ENCODE results near the gene HOXD11. TPM values are rescaled to one million over a fixed set of nuclear protein-coding genes. Genes with fewer than 3 reads are reported as not detected.

Gene HOXD11
- total and polyA plus RNA-seq, 2 experiments from 2014 or later: 28.4 to 30.0 TPM

DNA sequence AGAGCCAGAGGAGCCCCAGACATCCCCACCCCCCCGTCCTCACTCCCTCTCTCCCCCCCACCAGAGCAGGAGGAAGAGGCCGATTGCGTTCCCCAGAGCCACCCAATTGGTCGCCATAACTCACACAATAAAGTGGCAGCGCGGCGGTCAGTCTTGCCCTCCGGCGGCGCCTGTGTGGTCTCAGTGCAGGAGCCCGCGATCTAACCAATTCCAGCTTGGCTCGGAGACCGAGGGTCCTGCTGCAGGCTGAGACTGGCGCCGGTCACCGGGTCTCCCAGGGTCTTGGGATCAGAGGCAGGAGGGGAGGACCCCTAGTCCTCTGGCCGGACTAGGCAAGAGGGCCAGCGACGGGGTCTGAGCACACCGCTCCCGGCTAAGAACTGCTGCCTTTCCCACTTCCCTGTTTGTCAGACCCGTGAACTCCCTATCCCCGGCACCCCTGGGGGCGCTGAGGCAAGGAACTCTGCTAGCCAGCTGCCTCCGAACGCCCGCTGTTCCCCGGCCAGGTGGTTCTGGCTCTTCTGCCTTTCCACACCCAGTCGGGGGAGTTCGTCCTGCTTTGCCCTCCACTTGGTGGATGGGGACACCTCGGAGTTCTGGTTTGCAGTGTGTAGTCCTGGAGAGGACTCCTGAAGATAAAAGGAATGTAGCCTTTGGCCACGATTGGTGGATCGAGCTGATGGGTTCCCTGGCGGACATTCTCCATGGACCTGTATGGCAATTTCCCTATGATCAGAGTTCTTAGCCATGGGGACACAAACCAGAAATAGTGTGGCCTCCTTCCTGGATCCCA, 8.5 kb upstream of the HOXD11 start:
- Histone ChIP-seq H4K20me1 (ENCODE audit: insufficient read depth) (no peaks in the 10 kb centered on the region), H3K79me2 (ENCODE audit: insufficient read depth) (peaks cover 31% of the 10 kb centered on the region), H3K9ac (peak overlapping the region; percentile 79), H3F3A (ENCODE audit: insufficient read depth) (peaks cover 25% of the 10 kb centered on the region), H3K27ac (no peak overlapping the region), H3K27me3 (replicated peaks; ENCODE audit: insufficient read depth) (no peaks in the 10 kb centered on the region), H3K36me3 (ENCODE audit: low read depth) (no peaks in the 10 kb centered on the region), H3K4me1 (ENCODE audit: insufficient read depth) (peaks cover 14% of the 10 kb centered on the region), H2AFZ (peak overlapping the region; percentile 97), H3K4me3 (peak overlapping the region; percentile 79), H3K9me2 (ENCODE audit: insufficient read depth) (no peaks in the 10 kb centered on the region), H3K4me2 (ENCODE audit: unreplicated experiment) (peak overlapping the region; percentile 100), H3K9me3 (ENCODE audit: low read depth) (no peaks in the 10 kb centered on the region)
- WGBS, 2 experiments (ENCODE audit: low coverage in 1 of 2, low lambda C conversion rate in 2 of 2, missing lambda C conversion rate in 2 of 2): 39 to 40% methylated on average over 31 to 35 of the region's 35 CpGs
- in situ Hi-C loops (cut with MboI): no loop called here
- TF ChIP-seq EZH2 (IDR thresholded peaks at IDR 0.05; ENCODE audit: insufficient read depth, poor library complexity, severe bottlenecking) (no peak), EZH2phosphoT487 (IDR thresholded peaks at IDR 0.05; ENCODE audit: insufficient read depth, low read depth) (no peak)
- peak; percentile 53 for DNase-seq

DNA sequence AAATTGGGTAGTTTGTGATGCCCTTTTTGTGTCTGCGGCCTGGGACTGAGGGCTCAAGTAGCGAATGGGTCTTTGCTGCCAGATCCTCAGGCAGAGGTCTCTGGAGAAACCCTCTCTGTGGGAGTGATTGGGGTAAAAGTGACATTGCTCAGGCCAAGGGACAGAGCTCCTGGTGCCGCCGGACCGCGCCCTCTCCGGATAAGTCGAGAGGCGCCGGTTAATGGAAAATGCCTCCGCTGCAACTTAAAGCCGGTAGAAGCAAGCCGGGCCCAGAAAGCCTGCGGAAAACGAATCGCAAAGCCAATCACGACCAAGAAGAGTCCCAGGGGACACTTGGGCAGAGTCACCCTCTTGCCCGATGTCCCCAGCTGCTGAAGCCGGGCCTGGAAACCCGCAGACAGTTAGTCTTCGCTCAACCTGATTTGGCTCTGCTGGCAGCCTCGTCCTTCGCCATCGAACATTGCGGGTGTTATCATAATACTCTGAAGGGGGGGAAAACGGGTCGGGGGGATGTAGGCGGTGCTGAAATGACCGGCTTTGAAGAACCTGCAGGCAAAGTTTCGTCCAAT, 7.8 kb upstream of the HOXD11 start:
- Histone ChIP-seq H3K9me3 (ENCODE audit: low read depth) (no peaks in the 10 kb centered on the region), H2AFZ (no peak overlapping the region), H3K79me2 (ENCODE audit: insufficient read depth) (peaks cover 33% of the 10 kb centered on the region), H3K27me3 (replicated peaks; ENCODE audit: insufficient read depth) (no peaks in the 10 kb centered on the region), H3K27ac (no peak overlapping the region), H3K4me2 (ENCODE audit: unreplicated experiment) (no peak overlapping the region), H3K9ac (no peak overlapping the region), H3F3A (ENCODE audit: insufficient read depth) (peaks cover 26% of the 10 kb centered on the region), H3K4me1 (ENCODE audit: insufficient read depth) (peaks cover 8% of the 10 kb centered on the region), H3K4me3 (no peak overlapping the region), H3K36me3 (ENCODE audit: low read depth) (no peaks in the 10 kb centered on the region), H4K20me1 (ENCODE audit: insufficient read depth) (no peaks in the 10 kb centered on the region), H3K9me2 (ENCODE audit: insufficient read depth) (no peaks in the 10 kb centered on the region)
- no peak for TF ChIP-seq EZH2 (IDR thresholded peaks at IDR 0.05; ENCODE audit: insufficient read depth, poor library complexity, severe bottlenecking)
- TF ChIP-seq EZH2phosphoT487 (IDR thresholded peaks at IDR 0.05; ENCODE audit: insufficient read depth, low read depth): no peak
- 93 to 94% methylated on average over 30 of the region's 30 CpGs for WGBS, 2 experiments (ENCODE audit: low coverage in 1 of 2, low lambda C conversion rate in 2 of 2, missing lambda C conversion rate in 2 of 2)
- in situ Hi-C loops (cut with MboI): no loop called here
- no peak for DNase-seq

DNA sequence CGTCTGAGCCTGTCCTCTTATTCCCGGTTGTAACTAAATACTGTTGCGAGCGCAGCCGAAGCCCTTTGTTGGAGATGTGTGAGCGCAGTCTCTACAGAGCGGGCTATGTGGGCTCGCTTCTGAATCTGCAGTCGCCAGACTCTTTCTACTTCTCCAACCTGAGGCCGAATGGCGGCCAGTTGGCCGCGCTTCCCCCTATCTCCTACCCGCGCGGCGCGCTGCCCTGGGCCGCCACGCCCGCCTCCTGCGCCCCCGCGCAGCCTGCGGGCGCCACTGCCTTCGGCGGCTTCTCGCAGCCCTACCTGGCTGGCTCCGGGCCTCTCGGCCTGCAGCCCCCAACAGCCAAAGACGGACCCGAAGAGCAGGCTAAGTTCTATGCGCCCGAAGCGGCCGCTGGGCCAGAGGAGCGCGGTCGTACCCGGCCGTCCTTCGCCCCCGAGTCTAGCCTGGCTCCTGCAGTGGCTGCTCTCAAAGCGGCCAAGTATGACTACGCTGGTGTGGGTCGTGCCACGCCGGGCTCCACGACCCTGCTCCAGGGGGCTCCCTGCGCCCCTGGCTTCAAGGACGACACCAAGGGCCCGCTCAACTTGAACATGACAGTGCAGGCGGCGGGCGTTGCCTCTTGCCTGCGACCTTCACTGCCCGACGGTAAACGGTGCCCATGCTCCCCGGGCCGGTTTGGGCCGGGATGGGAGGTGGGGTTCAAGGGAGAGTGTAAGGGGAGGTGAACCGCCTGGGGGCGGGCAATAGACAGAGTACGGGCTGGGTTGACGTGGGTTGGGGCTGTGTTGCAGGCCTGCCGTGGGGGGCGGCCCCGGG, 7.1 kb upstream of the HOXD11 start, which contains the start of gene HOXD12:
Gene HOXD12, plus strand, starts transcription at position 68 of the 819 bp plus-strand sequence. Its CDS starts 7 bp downstream, at position 75.
- Histone ChIP-seq H3K4me1 (ENCODE audit: insufficient read depth) (peaks cover 8% of the 10 kb centered on the region), H3K9me3 (ENCODE audit: low read depth) (no peaks in the 10 kb centered on the region), H3K4me3 (peak within 1 kb of the TSS; percentile 79), H3K79me2 (ENCODE audit: insufficient read depth) (peaks cover 33% of the 10 kb centered on the region), H3F3A (ENCODE audit: insufficient read depth) (peaks cover 26% of the 10 kb centered on the region), H3K27ac (no peak within 1 kb of the TSS), H3K4me2 (ENCODE audit: unreplicated experiment) (peak within 1 kb of the TSS; percentile 100), H3K27me3 (replicated peaks; ENCODE audit: insufficient read depth) (no peaks in the 10 kb centered on the region), H3K9ac (no peak within 1 kb of the TSS), H3K9me2 (ENCODE audit: insufficient read depth) (no peaks in the 10 kb centered on the region), H2AFZ (peak within 1 kb of the TSS; percentile 97), H3K36me3 (ENCODE audit: low read depth) (no peaks in the 10 kb centered on the region), H4K20me1 (ENCODE audit: insufficient read depth) (no peaks in the 10 kb centered on the region)
- WGBS, 2 experiments (ENCODE audit: low coverage in 1 of 2, low lambda C conversion rate in 2 of 2, missing lambda C conversion rate in 2 of 2): 87 to 89% methylated on average over 64 to 70 of the region's 70 CpGs
- TF ChIP-seq EZH2phosphoT487 (IDR thresholded peaks at IDR 0.05; ENCODE audit: insufficient read depth, low read depth) (no peak), EZH2 (IDR thresholded peaks at IDR 0.05; ENCODE audit: insufficient read depth, poor library complexity, severe bottlenecking) (no peak)
- DNase-seq: no peak
- in situ Hi-C loops (cut with MboI): loop anchor here (25.0 kb wide), 1 partner anchor 1637 kb away; no protein-coding TSS in a partner anchor

DNA sequence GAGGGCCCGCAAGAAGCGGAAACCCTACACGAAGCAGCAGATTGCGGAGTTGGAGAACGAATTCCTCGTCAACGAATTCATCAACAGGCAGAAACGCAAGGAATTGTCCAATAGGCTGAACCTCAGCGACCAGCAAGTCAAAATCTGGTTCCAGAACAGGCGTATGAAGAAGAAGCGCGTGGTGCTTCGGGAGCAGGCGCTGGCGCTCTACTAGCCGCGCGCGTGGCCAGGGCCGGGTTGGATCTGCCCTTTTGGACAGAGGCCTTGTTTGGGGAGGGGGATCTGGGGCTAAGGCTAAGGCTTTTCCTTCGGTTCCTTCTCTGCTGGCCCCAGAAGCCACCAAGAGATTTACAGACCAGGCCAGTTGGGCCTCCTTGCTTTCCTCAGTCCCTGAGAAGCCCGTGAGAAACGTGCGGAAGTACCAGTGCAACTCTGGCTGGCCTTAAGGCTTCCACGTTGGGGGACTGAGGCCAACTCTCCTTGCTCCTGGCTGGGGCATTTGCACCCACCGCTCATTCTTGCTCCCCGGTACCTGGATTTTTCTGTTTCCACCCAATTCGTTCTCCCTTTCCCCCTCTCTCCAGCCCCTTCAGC, 6.4 kb upstream of the HOXD11 start:
- TF ChIP-seq EZH2 (IDR thresholded peaks at IDR 0.05; ENCODE audit: insufficient read depth, poor library complexity, severe bottlenecking) (no peak), EZH2phosphoT487 (IDR thresholded peaks at IDR 0.05; ENCODE audit: insufficient read depth, low read depth) (no peak)
- WGBS, 2 experiments (ENCODE audit: low coverage in 1 of 2, low lambda C conversion rate in 2 of 2, missing lambda C conversion rate in 2 of 2): 95 to 96% methylated on average over 26 to 28 of the region's 28 CpGs
- no peak for DNase-seq
- Histone ChIP-seq H3K27ac (no peak overlapping the region), H3K4me2 (ENCODE audit: unreplicated experiment) (no peak overlapping the region), H3K79me2 (ENCODE audit: insufficient read depth) (peaks cover 39% of the 10 kb centered on the region), H3K9me2 (ENCODE audit: insufficient read depth) (no peaks in the 10 kb centered on the region), H3K4me3 (no peak overlapping the region), H3K9ac (no peak overlapping the region), H3K9me3 (ENCODE audit: low read depth) (no peaks in the 10 kb centered on the region), H3K27me3 (replicated peaks; ENCODE audit: insufficient read depth) (no peaks in the 10 kb centered on the region), H2AFZ (no peak overlapping the region), H4K20me1 (ENCODE audit: insufficient read depth) (no peaks in the 10 kb centered on the region), H3F3A (ENCODE audit: insufficient read depth) (peaks cover 26% of the 10 kb centered on the region), H3K36me3 (ENCODE audit: low read depth) (no peaks in the 10 kb centered on the region), H3K4me1 (ENCODE audit: insufficient read depth) (peaks cover 8% of the 10 kb centered on the region)
- in situ Hi-C loops (cut with MboI): loop anchor here (25.0 kb wide), 1 partner anchor 1637 kb away; no protein-coding TSS in a partner anchor

Measured in GM23248 (cell line).